HepG2 (cell line): Measurements from ENCODE around the gene NFATC3. TPM values are rescaled to one million over a fixed set of nuclear protein-coding genes. Genes with fewer than 3 reads are reported as not detected.

Source experiments
- ARID2 ChIP-seq: sonication (generic); formaldehyde crosslinking; IDR thresholded peaks from 2 replicates; pipeline ENCODE4 v1.8.1; 2022; ENCODE audit warnings: mild to moderate bottlenecking, missing genetic modification reagents, borderline replicate concordance
- BORCS8-MEF2B ChIP-seq: sonication (generic); formaldehyde crosslinking; IDR thresholded peaks from 2 replicates; pipeline ENCODE4 v1.8.0; 2022; ENCODE audit warnings: mild to moderate bottlenecking, missing genetic modification reagents
- FOXA1 ChIP-seq, 2 experiments: fragments of 450-650 bp in 1 of 2; sonication (generic) in 1 of 2; formaldehyde crosslinking in 1 of 2; IDR thresholded peaks; 2 replicates each; pipeline versions ENCODE4 v1.4.0 to v1.6.1; 2016 to 2020; ENCODE audit warnings: missing genetic modification reagents in 1 of 2
- FOXP4 ChIP-seq: sonication (generic); formaldehyde crosslinking; IDR thresholded peaks from 2 replicates; pipeline ENCODE4 v1.4.0; 2020; ENCODE audit warnings: missing genetic modification reagents
- HOMEZ ChIP-seq: IDR thresholded peaks from 2 replicates; pipeline ENCODE4 v1.6.1; 2016; ENCODE audit warnings: low read depth
- JUNB ChIP-seq: sonication (generic); formaldehyde crosslinking; IDR thresholded peaks from 2 replicates; pipeline ENCODE4 v1.8.0; 2022; ENCODE audit warnings: missing genetic modification reagents, mild to moderate bottlenecking, borderline replicate concordance
- KMT2A ChIP-seq: sonication (generic); formaldehyde crosslinking; IDR thresholded peaks from 2 replicates; pipeline ENCODE4 v1.4.0; 2020; ENCODE audit warnings: missing genetic modification reagents
- NFE2L1 ChIP-seq: sonication (generic); formaldehyde crosslinking; IDR thresholded peaks from 2 replicates; pipeline ENCODE4 v1.4.0; 2020; ENCODE audit warnings: missing genetic modification reagents, mild to moderate bottlenecking, borderline replicate concordance
- RAD21 ChIP-seq: fragments of 450-650 bp; formaldehyde crosslinking; IDR thresholded peaks from 2 replicates; pipeline ENCODE4 v1.5.0; 2020; ENCODE audit warnings: mild to moderate bottlenecking
- RELA ChIP-seq: sonication (generic); formaldehyde crosslinking; IDR thresholded peaks from 2 replicates; pipeline ENCODE4 v1.4.0; 2020; ENCODE audit warnings: missing genetic modification reagents
- SP140L ChIP-seq: sonication (generic); formaldehyde crosslinking; IDR thresholded peaks from 2 replicates; pipeline ENCODE4 v1.4.0; 2020; ENCODE audit warnings: missing genetic modification reagents, borderline replicate concordance
- TBX2 ChIP-seq: sonication (generic); formaldehyde crosslinking; IDR thresholded peaks from 2 replicates; pipeline ENCODE4 v1.5.0; 2020; ENCODE audit warnings: missing genetic modification reagents, mild to moderate bottlenecking, borderline replicate concordance
- TCF7 ChIP-seq: sonication (generic); IDR thresholded peaks from 2 replicates; pipeline ENCODE4 v1.6.1; 2016; ENCODE audit warnings: antibody characterized with exemption, low read depth
- ZC3H4 ChIP-seq: sonication (generic); formaldehyde crosslinking; IDR thresholded peaks from 2 replicates; pipeline ENCODE4 v1.4.0; 2020; ENCODE audit warnings: missing genetic modification reagents, borderline replicate concordance
- ZHX1 ChIP-seq: sonication (generic); formaldehyde crosslinking; IDR thresholded peaks from 2 replicates; pipeline ENCODE4 v1.8.1; 2022; ENCODE audit warnings: low read depth, mild to moderate bottlenecking, missing genetic modification reagents
- ZIK1 ChIP-seq: sonication (generic); formaldehyde crosslinking; IDR thresholded peaks from 2 replicates; pipeline ENCODE4 v1.5.0; 2020; ENCODE audit warnings: mild to moderate bottlenecking, low read depth, missing genetic modification reagents, borderline replicate concordance
- ZMYM4 ChIP-seq: sonication (generic); formaldehyde crosslinking; IDR thresholded peaks from 2 replicates; pipeline ENCODE4 v1.8.1; 2023; ENCODE audit warnings: mild to moderate bottlenecking, missing genetic modification reagents
- ZNF12 ChIP-seq: sonication (generic); formaldehyde crosslinking; IDR thresholded peaks from 2 replicates; pipeline ENCODE4 v1.5.0; 2020; ENCODE audit warnings: missing genetic modification reagents
- ZNF354B ChIP-seq: sonication (generic); formaldehyde crosslinking; IDR thresholded peaks from 2 replicates; pipeline ENCODE4 v1.8.0; 2022; ENCODE audit warnings: mild to moderate bottlenecking, missing genetic modification reagents
- ZNF44 ChIP-seq: sonication (generic); formaldehyde crosslinking; IDR thresholded peaks from 2 replicates; pipeline ENCODE4 v1.5.1; 2020; ENCODE audit warnings: mild to moderate bottlenecking, missing genetic modification reagents
- ZNF468 ChIP-seq: sonication (generic); formaldehyde crosslinking; IDR thresholded peaks from 2 replicates; pipeline ENCODE4 v1.8.0; 2022; ENCODE audit warnings: mild to moderate bottlenecking, moderate library complexity, missing genetic modification reagents
- ZNF558 ChIP-seq: sonication (generic); formaldehyde crosslinking; IDR thresholded peaks from 2 replicates; pipeline ENCODE4 v1.9.0; 2022; ENCODE audit warnings: mild to moderate bottlenecking, missing genetic modification reagents, borderline replicate concordance
- ZNF567 ChIP-seq: sonication (generic); formaldehyde crosslinking; IDR thresholded peaks from 2 replicates; pipeline ENCODE4 v1.8.1; 2023; ENCODE audit warnings: mild to moderate bottlenecking, missing genetic modification reagents, borderline replicate concordance
- ZNF850 ChIP-seq: sonication (generic); formaldehyde crosslinking; conservative IDR thresholded peaks from 2 replicates; pipeline ENCODE4 v1.9.0; 2021; ENCODE audit warnings: mild to moderate bottlenecking, missing genetic modification reagents
- polyA plus RNA-seq, 8 experiments: library from polyadenylated mRNA; depleted of rRNA in 3 of 8; stranded (reverse) in 7 of 8; unstranded in 1 of 8; fragments of >200 nt; fragmentation: Illumina TruSeq in 4 of 8; extraction: Trizol in 4 of 8; gene quantifications; 2 replicates each; pipeline versions ENCODE4 v1.2.1 to v1.2.3, GENCODE V29; 2011 to 2016; ENCODE audit warnings: low read depth in 4 of 8, missing spikeins in 1 of 8, mixed read lengths in 1 of 8; ENCODE audit not compliant: insufficient read depth in 1 of 8
- total RNA-seq, 5 experiments: library from RNA; depleted of rRNA; stranded (reverse); fragments of >200 nt; fragmentation: Illumina TruSeq; extraction: Trizol; gene quantifications; 2 replicates each; pipeline ENCODE4 v1.2.3, GENCODE V29; 2016; ENCODE audit warnings: low read depth in 1 of 5

Gene NFATC3
- total and polyA plus RNA-seq, 2 of the 13 experiments (the other 11 are each of a cell fraction or from before 2014, with no cell fraction given): 52.6 to 62.7 TPM

GRCh38 chr16:68040506-68041288, 44.5 kb upstream of the NFATC3 start (continued):
- no peak for TF ChIP-seq ZNF468 (CRISPR knock-in tag)
- TF ChIP-seq TCF7: no peak
- no peak for TF ChIP-seq ZMYM4
- TF ChIP-seq BORCS8-MEF2B: peak; percentile 70; the same call in 1 of the 2 replicates
- peak; percentile 29; the same call in 1 of the 2 replicates for TF ChIP-seq TBX2 (CRISPR knock-in tag)
- no peak for TF ChIP-seq NFE2L1 (CRISPR knock-in tag)
- no peak for TF ChIP-seq ZNF44 (CRISPR knock-in tag)
- no peak for TF ChIP-seq FOXA1 (IDR thresholded peaks at IDR 0.05)
- no peak for TF ChIP-seq FOXA1 (CRISPR knock-in tag; IDR thresholded peaks at IDR 0.05)
- 0 out of 2 replicates have a peak, but pooled peaks have one; percentile 21 for TF ChIP-seq ZNF12 (CRISPR knock-in tag)
- TF ChIP-seq FOXP4 (CRISPR knock-in tag): no peak
- no peak for TF ChIP-seq SP140L (CRISPR knock-in tag)
- TF ChIP-seq KMT2A (CRISPR knock-in tag): no peak
- TF ChIP-seq HOMEZ (CRISPR knock-in tag): peak; percentile 42; the same call in 1 of the 2 replicates
- no peak for TF ChIP-seq ZNF558 (CRISPR knock-in tag)
- TF ChIP-seq RELA (CRISPR knock-in tag): no peak
- TF ChIP-seq RAD21 (CRISPR knock-in tag): peak; percentile 97
- TF ChIP-seq ZNF850 (CRISPR knock-in tag): no peak
- TF ChIP-seq JUNB (CRISPR knock-in tag): no peak
- no peak for TF ChIP-seq ZC3H4 (CRISPR knock-in tag)
- no peak for TF ChIP-seq ZHX1 (CRISPR knock-in tag)
- TF ChIP-seq ZIK1 (CRISPR knock-in tag): no peak
- no peak for TF ChIP-seq ZNF567
- no peak for TF ChIP-seq ARID2 (CRISPR knock-in tag)
- no peak for TF ChIP-seq ZNF354B
